HG03064 (cell line): ENCODE data around the gene CHPF2.

Experiments used
- ATAC-seq: cut with Tn5 transposase; IDR thresholded peaks from one replicate; pipeline ENCODE4 v1.9.1; 2021; ENCODE audit warnings: low read depth; ENCODE audit not compliant: unreplicated experiment

The CHPF2 gene

GRCh38 chr7:151204383-151205032 lies 27.8 kb upstream of the CHPF2 start:
- no peak for ATAC-seq

GRCh38 chr7:151205730-151206129 lies 26.6 kb upstream of the CHPF2 start:
- no peak for ATAC-seq

GRCh38 chr7:151206914-151207313 lies 25.4 kb upstream of the CHPF2 start:
- ATAC-seq: no peak

GRCh38 chr7:151207315-151207714 lies 25.0 kb upstream of the CHPF2 start:
- no peak for ATAC-seq

GRCh38 chr7:151207804-151208203 lies 24.5 kb upstream of the CHPF2 start:
- ATAC-seq: no peak

- ATAC-seq: no peak
Observed at GRCh38 chr7:151208253-151208862, 23.9 kb upstream of the CHPF2 start.

GRCh38 chr7:151209588-151209987 lies 22.7 kb upstream of the CHPF2 start:
- ATAC-seq: no peak

- no peak for ATAC-seq
Observed at GRCh38 chr7:151210087-151210854, 22.0 kb upstream of the CHPF2 start, which contains the start of gene H2BK1. H2BK1 (minus strand) TSS chr7:151210488; CDS start chr7:151210318, 170 bp downstream.

- no peak for ATAC-seq
Observed at GRCh38 chr7:151211155-151211772, 21.0 kb upstream of the CHPF2 start.

GRCh38 chr7:151212626-151213025 lies 19.7 kb upstream of the CHPF2 start:
- no peak for ATAC-seq

GRCh38 chr7:151213826-151214225 lies 18.5 kb upstream of the CHPF2 start:
- ATAC-seq: no peak

- no peak for ATAC-seq
Observed at GRCh38 chr7:151215396-151215795, 16.9 kb upstream of the CHPF2 start.

GRCh38 chr7:151218170-151218569 lies 14.1 kb upstream of the CHPF2 start:
- no peak for ATAC-seq

- ATAC-seq: no peak
Observed at GRCh38 chr7:151223728-151224127, 8.6 kb upstream of the CHPF2 start.

- ATAC-seq: no peak
Observed at GRCh38 chr7:151225948-151226510, 6.3 kb upstream of the CHPF2 start.

- peak; percentile 8 for ATAC-seq
Observed at GRCh38 chr7:151226560-151226874, 5.8 kb upstream of the CHPF2 start.

- ATAC-seq: peak; percentile 100
Observed at GRCh38 chr7:151226875-151227782, 5.2 kb upstream of the CHPF2 start, which contains the start of gene ABCF2. ABCF2 (minus strand) TSS chr7:151227205; CDS start chr7:151226458, 747 bp downstream.

GRCh38 chr7:151228024-151228866 lies 4.0 kb upstream of the CHPF2 start:
- no peak for ATAC-seq

GRCh38 chr7:151229249-151229648 lies 3.0 kb upstream of the CHPF2 start:
- ATAC-seq: no peak
